Right lobe of liver (tissue), 4 donors: ENCODE results near the gene NPR3.

Source experiments
- POLR2A ChIP-seq: fragments of 450-650 bp; IDR thresholded peaks from one replicate; pipeline ENCODE4 v1.6.1; 2017; ENCODE audit warnings: antibody characterized with exemption, mild to moderate bottlenecking
- TF ChIP-seq, protein P1 (sequence below), 4 donors: fragments of 200-600 bp in 3 of 4; fragments of 450-650 bp in 1 of 4; IDR thresholded peaks; one replicate each; pipeline versions ENCODE4 v1.5.1 to v1.8.0; 2016 to 2022; ENCODE audit warnings: antibody characterized with exemption in 4 of 4, mild to moderate bottlenecking in 2 of 4
- donor health status: DM: no; HTN: no; CAD: no.
- donor health status: DM: no; HTN: no; CAD: no.
- donor health status: DM: no; HTN: yes; CAD: no.

- TF ChIP-seq, protein P1, sequence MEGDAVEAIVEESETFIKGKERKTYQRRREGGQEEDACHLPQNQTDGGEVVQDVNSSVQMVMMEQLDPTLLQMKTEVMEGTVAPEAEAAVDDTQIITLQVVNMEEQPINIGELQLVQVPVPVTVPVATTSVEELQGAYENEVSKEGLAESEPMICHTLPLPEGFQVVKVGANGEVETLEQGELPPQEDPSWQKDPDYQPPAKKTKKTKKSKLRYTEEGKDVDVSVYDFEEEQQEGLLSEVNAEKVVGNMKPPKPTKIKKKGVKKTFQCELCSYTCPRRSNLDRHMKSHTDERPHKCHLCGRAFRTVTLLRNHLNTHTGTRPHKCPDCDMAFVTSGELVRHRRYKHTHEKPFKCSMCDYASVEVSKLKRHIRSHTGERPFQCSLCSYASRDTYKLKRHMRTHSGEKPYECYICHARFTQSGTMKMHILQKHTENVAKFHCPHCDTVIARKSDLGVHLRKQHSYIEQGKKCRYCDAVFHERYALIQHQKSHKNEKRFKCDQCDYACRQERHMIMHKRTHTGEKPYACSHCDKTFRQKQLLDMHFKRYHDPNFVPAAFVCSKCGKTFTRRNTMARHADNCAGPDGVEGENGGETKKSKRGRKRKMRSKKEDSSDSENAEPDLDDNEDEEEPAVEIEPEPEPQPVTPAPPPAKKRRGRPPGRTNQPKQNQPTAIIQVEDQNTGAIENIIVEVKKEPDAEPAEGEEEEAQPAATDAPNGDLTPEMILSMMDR (IDR thresholded peaks at IDR 0.05) = no peak
- no peak for TF ChIP-seq POLR2A
Observed at GRCh38 chr5:32808783-32809182, 97.7 kb downstream of the NPR3 start.
